Measurements from ENCODE around the gene PLS1.

DNA sequence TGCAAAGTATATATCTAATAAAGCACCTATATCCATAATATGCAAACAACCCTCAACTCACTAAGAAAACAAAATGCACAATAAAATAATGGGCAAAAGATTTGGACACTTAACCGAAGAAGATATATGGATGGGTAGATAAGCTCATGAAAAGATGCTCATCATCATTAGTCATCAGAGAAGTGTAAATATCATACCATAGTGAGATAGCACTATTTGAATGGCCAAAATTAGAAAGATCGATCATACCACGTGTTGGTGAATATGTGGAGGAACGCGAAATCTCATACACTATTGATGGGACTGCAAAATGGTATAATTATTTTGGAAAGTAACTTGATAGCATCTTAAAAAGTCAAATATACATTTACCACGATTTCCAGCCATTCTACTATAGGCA lies 40.5 kb downstream of the PLS1 start:
- TF ChIP-seq ZC3H10 (CRISPR knock-in tag; IDR thresholded peaks at IDR 0.05) (no peak), GLIS3 (CRISPR knock-in tag; IDR thresholded peaks at IDR 0.05) (no peak), ARNTL (CRISPR knock-in tag; IDR thresholded peaks at IDR 0.05; ENCODE audit: borderline replicate concordance, low read depth) (no peak)
- TF ChIP-seq, protein P1, sequence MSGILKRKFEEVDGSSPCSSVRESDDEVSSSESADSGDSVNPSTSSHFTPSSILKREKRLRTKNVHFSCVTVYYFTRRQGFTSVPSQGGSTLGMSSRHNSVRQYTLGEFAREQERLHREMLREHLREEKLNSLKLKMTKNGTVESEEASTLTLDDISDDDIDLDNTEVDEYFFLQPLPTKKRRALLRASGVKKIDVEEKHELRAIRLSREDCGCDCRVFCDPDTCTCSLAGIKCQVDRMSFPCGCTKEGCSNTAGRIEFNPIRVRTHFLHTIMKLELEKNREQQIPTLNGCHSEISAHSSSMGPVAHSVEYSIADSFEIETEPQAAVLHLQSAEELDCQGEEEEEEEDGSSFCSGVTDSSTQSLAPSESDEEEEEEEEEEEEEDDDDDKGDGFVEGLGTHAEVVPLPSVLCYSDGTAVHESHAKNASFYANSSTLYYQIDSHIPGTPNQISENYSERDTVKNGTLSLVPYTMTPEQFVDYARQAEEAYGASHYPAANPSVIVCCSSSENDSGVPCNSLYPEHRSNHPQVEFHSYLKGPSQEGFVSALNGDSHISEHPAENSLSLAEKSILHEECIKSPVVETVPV (CRISPR knock-in tag; IDR thresholded peaks at IDR 0.05), result no peak
- TF ChIP-seq, protein P2, sequence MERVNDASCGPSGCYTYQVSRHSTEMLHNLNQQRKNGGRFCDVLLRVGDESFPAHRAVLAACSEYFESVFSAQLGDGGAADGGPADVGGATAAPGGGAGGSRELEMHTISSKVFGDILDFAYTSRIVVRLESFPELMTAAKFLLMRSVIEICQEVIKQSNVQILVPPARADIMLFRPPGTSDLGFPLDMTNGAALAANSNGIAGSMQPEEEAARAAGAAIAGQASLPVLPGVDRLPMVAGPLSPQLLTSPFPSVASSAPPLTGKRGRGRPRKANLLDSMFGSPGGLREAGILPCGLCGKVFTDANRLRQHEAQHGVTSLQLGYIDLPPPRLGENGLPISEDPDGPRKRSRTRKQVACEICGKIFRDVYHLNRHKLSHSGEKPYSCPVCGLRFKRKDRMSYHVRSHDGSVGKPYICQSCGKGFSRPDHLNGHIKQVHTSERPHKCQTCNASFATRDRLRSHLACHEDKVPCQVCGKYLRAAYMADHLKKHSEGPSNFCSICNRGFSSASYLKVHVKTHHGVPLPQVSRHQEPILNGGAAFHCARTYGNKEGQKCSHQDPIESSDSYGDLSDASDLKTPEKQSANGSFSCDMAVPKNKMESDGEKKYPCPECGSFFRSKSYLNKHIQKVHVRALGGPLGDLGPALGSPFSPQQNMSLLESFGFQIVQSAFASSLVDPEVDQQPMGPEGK (CRISPR knock-in tag; IDR thresholded peaks at IDR 0.05; ENCODE audit: borderline replicate concordance), result no peak
